Measurements from ENCODE around the gene PCIF1.

DNA sequence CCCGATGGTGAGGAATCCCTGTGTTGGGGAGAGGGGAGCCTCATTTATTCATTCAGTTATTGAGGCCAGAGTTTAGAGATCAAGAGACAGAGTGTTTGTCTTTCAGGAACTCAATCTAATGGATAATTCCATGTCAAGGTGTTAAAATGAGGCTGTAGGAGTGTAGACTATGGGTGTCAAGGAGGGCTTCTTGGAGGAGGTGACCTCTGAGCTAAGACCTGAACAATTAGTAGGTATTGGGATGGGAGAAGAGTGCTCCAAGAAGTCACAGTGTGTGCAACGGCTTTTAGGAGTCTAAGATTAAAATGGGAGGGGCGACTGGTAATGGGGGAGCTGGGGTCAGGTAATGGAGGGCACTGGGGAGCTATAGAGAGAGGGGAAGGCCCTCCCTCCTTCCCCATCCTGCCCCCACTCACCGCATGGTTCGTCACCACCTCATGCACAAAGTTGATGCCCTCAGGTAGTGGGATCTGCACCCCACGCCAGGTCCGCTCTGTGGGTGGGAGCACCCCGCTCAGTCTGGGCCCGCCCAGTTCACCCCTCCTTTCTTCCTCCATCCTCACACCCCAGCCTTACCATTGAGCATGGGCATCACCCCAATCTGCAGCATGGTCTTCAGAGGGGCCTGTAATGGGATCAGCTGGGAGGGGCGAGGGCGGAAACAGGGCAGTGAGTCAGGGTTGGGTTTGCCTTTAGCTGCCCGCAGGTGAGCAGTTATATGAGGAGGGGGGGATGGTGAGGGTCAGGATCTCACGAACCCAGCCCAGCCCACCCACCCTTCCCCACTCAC lies 35.2 kb upstream of the PCIF1 start:
- TF ChIP-seq, protein P1, sequence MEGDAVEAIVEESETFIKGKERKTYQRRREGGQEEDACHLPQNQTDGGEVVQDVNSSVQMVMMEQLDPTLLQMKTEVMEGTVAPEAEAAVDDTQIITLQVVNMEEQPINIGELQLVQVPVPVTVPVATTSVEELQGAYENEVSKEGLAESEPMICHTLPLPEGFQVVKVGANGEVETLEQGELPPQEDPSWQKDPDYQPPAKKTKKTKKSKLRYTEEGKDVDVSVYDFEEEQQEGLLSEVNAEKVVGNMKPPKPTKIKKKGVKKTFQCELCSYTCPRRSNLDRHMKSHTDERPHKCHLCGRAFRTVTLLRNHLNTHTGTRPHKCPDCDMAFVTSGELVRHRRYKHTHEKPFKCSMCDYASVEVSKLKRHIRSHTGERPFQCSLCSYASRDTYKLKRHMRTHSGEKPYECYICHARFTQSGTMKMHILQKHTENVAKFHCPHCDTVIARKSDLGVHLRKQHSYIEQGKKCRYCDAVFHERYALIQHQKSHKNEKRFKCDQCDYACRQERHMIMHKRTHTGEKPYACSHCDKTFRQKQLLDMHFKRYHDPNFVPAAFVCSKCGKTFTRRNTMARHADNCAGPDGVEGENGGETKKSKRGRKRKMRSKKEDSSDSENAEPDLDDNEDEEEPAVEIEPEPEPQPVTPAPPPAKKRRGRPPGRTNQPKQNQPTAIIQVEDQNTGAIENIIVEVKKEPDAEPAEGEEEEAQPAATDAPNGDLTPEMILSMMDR (IDR thresholded peaks at IDR 0.05): no peak
- no peak for TF ChIP-seq POLR2A (IDR thresholded peaks at IDR 0.05)
